ENCODE results near the gene MAD1L1. TPM values are rescaled to one million over a fixed set of nuclear protein-coding genes. Genes with fewer than 3 reads are reported as not detected.

MAD1L1 gene
- total RNA-seq, 6 experiments from 2014 or later = 15.1 to 37.4 (median 20.5) TPM

DNA sequence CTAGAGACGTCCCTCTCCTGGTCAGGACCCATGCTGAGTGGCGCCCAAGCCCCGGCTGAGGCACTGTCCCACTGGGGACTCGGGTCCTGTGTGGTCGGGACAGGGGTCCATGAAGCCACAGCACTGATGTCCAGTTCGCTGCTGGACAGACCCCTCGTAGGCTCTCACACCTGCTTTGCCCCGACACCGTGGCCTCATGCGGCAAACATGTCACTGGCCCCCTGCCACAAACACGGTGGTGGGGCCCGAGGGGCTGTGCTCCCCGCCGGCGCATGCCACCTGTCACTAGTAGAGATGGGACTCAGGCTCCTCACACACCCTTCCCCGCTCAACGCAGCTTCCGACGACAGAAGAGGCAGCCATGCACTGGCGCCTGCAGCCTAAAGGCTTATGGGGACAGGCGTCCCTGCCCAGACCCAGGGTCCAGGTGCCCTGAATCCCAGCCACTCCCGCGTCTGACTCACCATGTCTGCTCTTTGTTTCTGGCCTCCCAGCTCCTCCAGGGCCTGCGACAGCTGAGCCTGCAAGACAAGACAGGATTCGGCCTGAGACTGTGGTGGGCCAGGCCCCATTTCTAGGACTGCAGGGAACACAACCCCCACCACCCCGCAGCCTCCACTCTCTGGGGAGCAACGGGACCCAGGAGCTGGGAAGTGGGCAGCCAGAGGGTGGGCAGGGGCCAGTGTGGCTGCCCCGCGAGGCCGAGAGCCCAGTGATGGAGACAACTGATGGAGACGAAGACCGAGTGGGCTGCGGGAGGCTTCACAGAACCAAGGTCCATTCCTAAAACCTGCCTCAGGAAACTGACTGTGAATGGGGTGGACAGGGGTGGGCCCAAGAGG lies 230.9 kb downstream of the MAD1L1 start:
- WGBS (ENCODE audit: insufficient coverage, low coverage, low lambda C conversion rate, missing lambda C conversion rate) = no CpG with 5 or more reads among the region's 33 CpGs
- Histone ChIP-seq H3K4me3 (no peak overlapping the region), H3K4me1 (no peaks in the 10 kb centered on the region), H3K36me3 (no peaks in the 10 kb centered on the region), H3K9me3 (no peaks in the 10 kb centered on the region), H3K27ac (no peak overlapping the region), H3K27me3 (no peaks in the 10 kb centered on the region)
- no peak for ATAC-seq
- intact Hi-C loops (cut with DNase I) = no loop called here
- peak; percentile 15 to 51 (median 37) for DNase-seq
- no peak for TF ChIP-seq POLR2A (IDR thresholded peaks at IDR 0.05)
- TF ChIP-seq, protein P1, sequence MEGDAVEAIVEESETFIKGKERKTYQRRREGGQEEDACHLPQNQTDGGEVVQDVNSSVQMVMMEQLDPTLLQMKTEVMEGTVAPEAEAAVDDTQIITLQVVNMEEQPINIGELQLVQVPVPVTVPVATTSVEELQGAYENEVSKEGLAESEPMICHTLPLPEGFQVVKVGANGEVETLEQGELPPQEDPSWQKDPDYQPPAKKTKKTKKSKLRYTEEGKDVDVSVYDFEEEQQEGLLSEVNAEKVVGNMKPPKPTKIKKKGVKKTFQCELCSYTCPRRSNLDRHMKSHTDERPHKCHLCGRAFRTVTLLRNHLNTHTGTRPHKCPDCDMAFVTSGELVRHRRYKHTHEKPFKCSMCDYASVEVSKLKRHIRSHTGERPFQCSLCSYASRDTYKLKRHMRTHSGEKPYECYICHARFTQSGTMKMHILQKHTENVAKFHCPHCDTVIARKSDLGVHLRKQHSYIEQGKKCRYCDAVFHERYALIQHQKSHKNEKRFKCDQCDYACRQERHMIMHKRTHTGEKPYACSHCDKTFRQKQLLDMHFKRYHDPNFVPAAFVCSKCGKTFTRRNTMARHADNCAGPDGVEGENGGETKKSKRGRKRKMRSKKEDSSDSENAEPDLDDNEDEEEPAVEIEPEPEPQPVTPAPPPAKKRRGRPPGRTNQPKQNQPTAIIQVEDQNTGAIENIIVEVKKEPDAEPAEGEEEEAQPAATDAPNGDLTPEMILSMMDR (IDR thresholded peaks at IDR 0.05) = no peak

DNA sequence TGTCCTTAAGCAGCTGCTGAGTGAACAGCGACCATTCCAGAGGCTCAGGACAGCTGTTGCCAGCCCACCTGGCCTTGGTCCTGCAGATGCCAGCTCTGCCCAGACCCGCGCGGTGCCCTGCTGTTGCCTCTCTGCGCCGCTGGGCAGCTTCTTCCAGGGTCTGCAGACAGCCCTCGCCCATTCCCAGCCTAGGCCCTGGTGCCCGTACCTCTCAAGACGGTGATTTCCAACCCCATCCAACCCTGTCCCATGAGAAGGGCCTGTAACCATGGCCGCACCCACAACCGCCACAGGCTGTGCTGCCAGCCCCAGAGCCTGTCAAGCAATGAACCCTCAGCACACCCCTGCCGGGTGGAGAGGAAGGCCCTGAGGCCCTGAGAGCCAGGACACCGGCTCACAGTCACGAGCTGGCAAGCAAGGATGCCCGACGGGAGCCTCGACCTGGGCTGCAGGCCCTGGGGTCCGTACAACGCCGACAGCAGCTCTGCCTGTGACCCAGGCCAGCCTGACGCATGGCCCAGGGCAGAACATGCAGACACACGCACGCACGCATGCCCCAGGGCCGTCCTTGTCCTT lies 231.9 kb downstream of the MAD1L1 start:
- Histone ChIP-seq H3K4me3 (no peak overlapping the region), H3K4me1 (no peaks in the 10 kb centered on the region), H3K27me3 (no peaks in the 10 kb centered on the region), H3K36me3 (no peaks in the 10 kb centered on the region), H3K27ac (no peak overlapping the region), H3K9me3 (no peaks in the 10 kb centered on the region)
- intact Hi-C loops (cut with DNase I) = no loop called here
- no CpG with 5 or more reads among the region's 25 CpGs for WGBS (ENCODE audit: insufficient coverage, low coverage, low lambda C conversion rate, missing lambda C conversion rate)
- DNase-seq (peak in 2 of 3 donors; percentile 9 to 47), ATAC-seq (no peak)
- TF ChIP-seq, protein P1 (IDR thresholded peaks at IDR 0.05) = no peak
- TF ChIP-seq POLR2A (IDR thresholded peaks at IDR 0.05) = no peak

DNA sequence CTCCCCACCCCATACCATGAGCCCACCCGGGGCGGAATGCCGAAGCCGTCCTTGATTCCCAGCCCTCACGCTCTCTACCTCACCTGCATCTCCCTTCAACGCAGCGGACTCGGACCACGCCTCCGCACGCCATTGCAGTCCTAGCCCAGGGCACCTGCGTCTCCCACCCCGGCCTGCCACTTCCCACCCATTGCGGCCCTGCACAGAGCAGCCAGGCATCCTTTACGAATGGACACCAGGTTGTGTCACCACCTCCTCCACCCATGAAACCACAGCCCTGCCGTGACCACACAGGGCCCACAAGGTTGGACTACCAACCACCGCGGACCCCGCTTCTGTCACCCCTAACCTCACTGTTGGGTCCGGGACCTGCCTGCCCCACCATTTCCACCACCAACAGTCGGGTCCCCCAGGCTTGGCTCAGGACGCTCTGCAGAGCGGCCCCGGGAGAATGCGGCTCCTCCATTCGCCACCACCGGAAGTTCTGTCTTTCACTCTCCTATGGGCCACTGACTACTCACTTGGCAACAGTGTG lies 232.5 kb downstream of the MAD1L1 start:
- Histone ChIP-seq H3K27ac (no peak overlapping the region), H3K4me1 (no peaks in the 10 kb centered on the region), H3K9me3 (no peaks in the 10 kb centered on the region), H3K36me3 (no peaks in the 10 kb centered on the region), H3K27me3 (no peaks in the 10 kb centered on the region), H3K4me3 (no peak overlapping the region)
- DNase-seq = peak in 1 of 3 donors; percentile 40
- 96% methylated on average over 23 of the region's 27 CpGs for WGBS (ENCODE audit: insufficient coverage, low coverage, low lambda C conversion rate, missing lambda C conversion rate)
- TF ChIP-seq, protein P1 (IDR thresholded peaks at IDR 0.05) = no peak
- TF ChIP-seq POLR2A (IDR thresholded peaks at IDR 0.05) = no peak
- intact Hi-C loops (cut with DNase I) = no loop called here
- ATAC-seq = no peak

DNA sequence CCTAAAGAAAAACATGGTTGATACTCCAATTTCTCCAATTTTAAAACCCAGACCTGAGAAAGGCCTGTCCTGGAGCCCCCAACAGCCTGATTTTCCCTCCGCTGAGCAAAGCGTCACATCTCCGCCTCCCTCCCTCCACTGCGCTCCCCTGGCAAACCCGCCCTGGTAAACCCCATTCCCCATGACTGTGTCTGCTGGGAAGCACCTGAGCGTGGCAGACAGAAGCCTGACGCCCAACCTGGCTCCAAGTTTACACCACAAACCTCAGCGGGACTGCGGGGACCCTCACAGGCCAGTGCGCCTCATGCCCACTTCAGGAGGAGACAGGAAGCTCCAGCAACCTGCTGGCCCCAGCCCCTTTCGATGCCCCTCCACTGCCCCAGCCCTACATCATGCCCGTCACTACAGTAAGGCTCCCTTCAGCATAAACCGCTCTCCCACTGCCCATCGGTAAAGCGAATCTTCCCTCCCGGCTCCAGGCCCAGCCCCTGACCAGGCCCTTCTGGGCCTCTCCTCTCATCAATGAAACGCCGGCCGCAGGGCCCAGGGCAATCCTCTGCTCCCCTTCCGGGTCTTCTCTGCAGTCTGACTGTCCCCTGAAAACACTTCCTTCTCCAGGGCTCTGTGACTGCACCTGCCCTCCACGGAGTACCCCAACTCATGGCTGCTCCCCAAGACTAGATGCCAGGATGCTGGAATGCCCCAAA lies 233.3 kb downstream of the MAD1L1 start:
- no peak overlapping the region for H3K27ac ChIP-seq
- H3K36me3 ChIP-seq = no peaks in the 10 kb centered on the region
- no peaks in the 10 kb centered on the region for H3K4me1 ChIP-seq
- H3K27me3 ChIP-seq = no peaks in the 10 kb centered on the region
- no peak overlapping the region for H3K4me3 ChIP-seq
- no peaks in the 10 kb centered on the region for H3K9me3 ChIP-seq
- WGBS (ENCODE audit: insufficient coverage, low coverage, low lambda C conversion rate, missing lambda C conversion rate) = 96% methylated on average over 12 of the region's 21 CpGs
- intact Hi-C loops (cut with DNase I) = no loop called here
- no peak for TF ChIP-seq POLR2A (IDR thresholded peaks at IDR 0.05)
- TF ChIP-seq, protein P1 (IDR thresholded peaks at IDR 0.05) = no peak
- DNase-seq (peak in 1 of 3 donors; percentile 38), ATAC-seq (no peak)
